ENCODE data around the gene LYRM7. TPM values are rescaled to one million over a fixed set of nuclear protein-coding genes. Genes with fewer than 3 reads are reported as not detected.

Gene LYRM7
- total RNA-seq: 6.2 and 9.6 TPM in 2 replicates

DNA sequence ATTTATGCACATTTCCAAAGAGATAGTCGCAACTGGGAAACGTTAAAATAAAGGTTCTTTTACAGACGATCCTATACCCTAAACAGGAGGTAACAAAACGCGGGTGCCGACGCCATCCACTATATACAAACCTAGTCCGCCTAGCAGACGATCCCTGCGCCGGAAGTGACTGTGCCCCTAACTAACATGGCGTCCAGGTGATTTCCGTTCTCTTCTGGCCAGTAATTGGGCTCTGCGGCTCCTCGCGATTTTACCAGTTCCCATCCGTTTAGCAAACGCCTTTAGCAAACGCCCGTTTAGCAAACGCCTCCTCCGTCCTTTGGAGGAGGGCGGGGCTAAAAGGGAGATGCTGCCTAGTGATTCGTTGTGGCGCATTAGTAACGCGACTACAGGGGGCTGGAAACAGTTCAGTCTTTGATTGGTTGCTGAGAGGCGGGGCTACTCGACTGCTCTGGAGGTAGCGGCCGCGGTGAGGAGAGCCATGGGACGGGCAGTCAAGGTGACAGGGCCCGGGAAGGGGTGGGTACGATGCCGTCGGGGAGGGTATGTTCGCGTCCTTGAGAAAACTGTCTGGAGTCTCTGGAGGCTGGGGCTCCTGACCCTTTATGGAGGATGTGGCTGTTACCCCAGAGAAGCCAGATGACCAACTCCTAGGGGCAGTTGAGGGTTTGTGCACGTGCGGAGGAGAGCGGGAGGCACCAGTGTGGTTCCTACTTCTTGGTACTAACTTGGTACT, at the start of gene LYRM7:
Gene LYRM7, plus strand, starts transcription at position 405 of the 736 bp plus-strand sequence. Its CDS starts 77 bp downstream, at position 482.

DNA sequence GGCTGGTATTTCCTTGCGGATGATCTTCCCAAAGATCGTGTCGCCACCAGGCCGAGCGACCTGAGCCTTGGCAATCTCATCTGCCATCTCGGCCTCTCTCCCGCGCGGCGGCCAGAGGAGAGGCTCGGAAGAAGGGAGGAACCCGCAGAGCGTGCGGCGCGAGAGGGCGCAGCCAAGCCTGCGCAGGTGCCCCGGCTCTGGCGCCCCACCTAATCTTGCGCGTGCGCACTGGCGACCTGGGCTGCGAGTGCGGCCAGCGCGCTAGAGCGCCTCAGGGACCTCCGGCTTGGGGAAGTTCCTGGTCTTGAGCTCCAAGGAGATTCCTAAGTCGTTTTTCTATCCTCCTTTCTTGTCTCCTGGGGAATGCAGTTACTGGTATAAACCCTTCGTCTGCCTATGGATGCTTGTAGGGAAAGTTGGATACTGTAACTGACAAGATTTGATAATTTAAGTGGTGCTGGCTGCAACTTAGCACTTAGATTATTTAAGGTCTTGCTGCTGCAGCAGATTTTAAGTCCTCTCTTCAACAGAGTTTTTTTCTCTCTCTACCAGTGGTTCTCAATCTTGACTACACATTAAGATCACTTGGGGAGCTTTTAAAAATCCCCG, 5.5 kb upstream of the LYRM7 start, which contains the start of gene HINT1:
Gene HINT1, minus strand, starts transcription at position 138 of the 609 bp plus-strand sequence. Its CDS starts 51 bp downstream, at position 87.

Other genes with a start within 250 kb of the LYRM7 start
- gene HINT1, start 5.7 kb upstream of the LYRM7 start, total RNA-seq: 120 and 182 TPM in 2 replicates
- gene CDC42SE2, start 93.1 kb downstream of the LYRM7 start, total RNA-seq: 16.9 and 19.7 TPM in 2 replicates